22Rv1 (cell line): Measurements from ENCODE around the gene MOK.

Source experiments
- H3K27ac ChIP-seq: fragments of 450-650 bp; 2 replicates; pipeline ENCODE4 v1.5.1; 2017
- CTCF ChIP-seq: fragments of 450-650 bp; IDR thresholded peaks from 2 replicates; pipeline ENCODE4 v1.5.1; 2017; ENCODE audit warnings: mild to moderate bottlenecking
- ZFX ChIP-seq: fragments of 450-650 bp; IDR thresholded peaks from 2 replicates; pipeline ENCODE4 v1.6.1; 2017; ENCODE audit warnings: antibody characterized with exemption, borderline replicate concordance

Gene MOK

GRCh38 chr14:102222009-102222575 is 82.9 kb downstream of the MOK start:
- no peak overlapping the region for H3K27ac ChIP-seq
- TF ChIP-seq CTCF (no peak), ZFX (no peak)

- no peak overlapping the region for H3K27ac ChIP-seq
- no peak for TF ChIP-seq ZFX
- TF ChIP-seq CTCF: no peak
Measured at GRCh38 chr14:102221026-102221425, 83.9 kb downstream of the MOK start.

- no peak for TF ChIP-seq CTCF
- TF ChIP-seq ZFX: no peak
- no peak overlapping the region for H3K27ac ChIP-seq
Measured at GRCh38 chr14:102220031-102220430, 84.9 kb downstream of the MOK start.

GRCh38 chr14:102219316-102219715 is 85.6 kb downstream of the MOK start:
- TF ChIP-seq CTCF: no peak
- TF ChIP-seq ZFX: no peak
- H3K27ac ChIP-seq: no peak overlapping the region

- no peak overlapping the region for H3K27ac ChIP-seq
- no peak for TF ChIP-seq CTCF
- no peak for TF ChIP-seq ZFX
Measured at GRCh38 chr14:102218688-102219087, 86.3 kb downstream of the MOK start.

- H3K27ac ChIP-seq: no peak overlapping the region
- TF ChIP-seq ZFX: no peak
Measured at GRCh38 chr14:102217987-102218421, 87.0 kb downstream of the MOK start.

GRCh38 chr14:102217399-102217798 is 87.6 kb downstream of the MOK start:
- TF ChIP-seq ZFX (no peak), CTCF (no peak)
- H3K27ac ChIP-seq: no peak overlapping the region
